ENCODE measurements around the gene PDE11A.
"Not testable (repeated sequence)": the region's sequence is repeated elsewhere in the genome, so short reads cannot be mapped to it uniquely, and the experiment has no call there.

The PDE11A gene

DNA sequence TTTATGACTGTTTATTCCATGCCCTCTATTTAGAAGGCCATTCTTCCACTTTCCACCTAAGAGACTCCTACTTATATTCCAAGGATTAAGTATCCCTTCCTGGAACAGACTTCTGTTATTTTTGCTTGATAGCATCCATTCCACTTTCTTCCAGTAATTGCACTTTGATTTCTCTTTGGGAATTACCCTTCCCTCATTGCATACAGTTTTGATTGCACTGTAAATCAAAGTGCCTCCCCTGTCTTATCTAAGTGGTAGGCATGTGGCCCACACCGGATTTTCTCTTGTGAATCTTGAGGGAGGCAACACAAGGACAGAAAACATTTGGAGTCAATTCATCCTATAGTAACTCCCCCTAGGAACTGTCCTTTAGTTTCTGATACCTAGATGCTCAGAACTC is 120.4 kb downstream of the PDE11A start:
- H3K4me1 Mint-ChIP-seq, result no peaks in the 10 kb centered on the region
- ATAC-seq, result no peak
- no peaks in the 10 kb centered on the region for H3K9me3 Mint-ChIP-seq
- H3K27ac Mint-ChIP-seq, result no peak overlapping the region
- H3K4me3 Mint-ChIP-seq, result no peak overlapping the region
- H3K36me3 Mint-ChIP-seq (ENCODE audit: low read depth), result no peaks in the 10 kb centered on the region
- H3K27me3 Mint-ChIP-seq, result peaks cover 8% of the 10 kb centered on the region
- no peak for DNase-seq

DNA sequence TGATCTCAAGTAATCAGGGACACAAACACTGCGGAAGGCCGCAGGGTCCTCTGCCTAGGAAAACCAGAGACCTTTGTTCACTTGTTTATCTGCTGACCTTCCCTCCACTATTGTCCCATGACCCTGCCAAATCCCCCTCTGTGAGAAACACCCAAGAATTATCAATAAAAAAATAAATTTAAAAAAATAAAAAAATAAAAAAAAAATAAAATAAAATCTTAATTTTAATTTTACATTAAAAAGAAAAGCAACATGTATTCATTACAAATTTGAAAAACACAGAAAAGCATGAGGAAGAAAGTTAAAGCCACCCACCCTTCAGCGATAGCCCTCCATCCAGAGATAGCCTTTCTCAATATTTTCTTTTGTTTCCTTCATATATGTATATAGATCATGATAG is 125.0 kb downstream of the PDE11A start:
- not testable (repeated sequence) for H3K4me1 Mint-ChIP-seq; H3K36me3 Mint-ChIP-seq (ENCODE audit: low read depth); H3K27me3 Mint-ChIP-seq; DNase-seq; ATAC-seq; H3K27ac Mint-ChIP-seq; H3K4me3 Mint-ChIP-seq; H3K9me3 Mint-ChIP-seq

DNA sequence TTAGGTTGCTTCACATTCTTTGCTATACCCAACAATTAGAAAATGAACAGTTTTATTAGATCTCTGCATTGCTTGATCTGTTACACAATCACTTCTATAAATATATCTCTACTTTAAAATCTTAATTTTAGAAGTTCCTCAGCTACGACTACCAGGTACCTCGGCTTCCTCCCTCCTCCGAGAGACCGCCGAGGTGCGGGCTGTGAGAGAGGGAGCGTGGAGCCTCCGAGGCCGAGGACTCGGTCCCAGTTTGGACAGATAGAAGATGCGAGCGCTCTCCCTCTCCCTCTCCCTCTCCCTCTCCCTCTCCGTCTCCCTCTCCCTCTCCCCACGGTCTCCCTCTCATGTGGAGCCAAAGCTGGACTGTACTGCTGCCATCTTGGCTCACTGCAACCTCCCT is 128.0 kb downstream of the PDE11A start:
- not testable (repeated sequence) for H3K4me3 Mint-ChIP-seq; ATAC-seq; DNase-seq; H3K27me3 Mint-ChIP-seq; H3K27ac Mint-ChIP-seq; H3K36me3 Mint-ChIP-seq (ENCODE audit: low read depth); H3K9me3 Mint-ChIP-seq; H3K4me1 Mint-ChIP-seq

DNA sequence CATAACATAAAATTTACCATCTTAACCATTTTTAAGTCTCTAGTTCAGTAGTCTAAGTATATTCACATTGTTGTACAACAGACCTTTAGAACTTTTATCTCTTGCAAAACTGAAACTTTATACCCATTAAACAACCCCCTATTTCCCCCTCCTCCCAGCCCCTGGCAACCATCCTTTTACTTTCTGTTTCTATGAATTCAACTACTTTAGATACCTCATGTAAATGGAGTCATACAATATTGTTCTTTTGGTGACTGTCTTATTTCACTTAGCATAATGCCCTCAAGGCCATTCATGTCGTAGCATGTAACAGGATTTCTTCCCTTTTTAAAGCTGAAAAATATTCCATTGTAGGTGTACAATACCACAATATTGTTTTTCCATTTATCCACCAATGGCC is 129.8 kb downstream of the PDE11A start:
- ATAC-seq, result no peak
- H3K4me3 Mint-ChIP-seq, result no peak overlapping the region
- no peaks in the 10 kb centered on the region for H3K9me3 Mint-ChIP-seq
- no peak for DNase-seq
- H3K27ac Mint-ChIP-seq, result no peak overlapping the region
- H3K27me3 Mint-ChIP-seq, result peaks cover 4% of the 10 kb centered on the region
- no peaks in the 10 kb centered on the region for H3K36me3 Mint-ChIP-seq (ENCODE audit: low read depth)
- H3K4me1 Mint-ChIP-seq, result no peaks in the 10 kb centered on the region

DNA sequence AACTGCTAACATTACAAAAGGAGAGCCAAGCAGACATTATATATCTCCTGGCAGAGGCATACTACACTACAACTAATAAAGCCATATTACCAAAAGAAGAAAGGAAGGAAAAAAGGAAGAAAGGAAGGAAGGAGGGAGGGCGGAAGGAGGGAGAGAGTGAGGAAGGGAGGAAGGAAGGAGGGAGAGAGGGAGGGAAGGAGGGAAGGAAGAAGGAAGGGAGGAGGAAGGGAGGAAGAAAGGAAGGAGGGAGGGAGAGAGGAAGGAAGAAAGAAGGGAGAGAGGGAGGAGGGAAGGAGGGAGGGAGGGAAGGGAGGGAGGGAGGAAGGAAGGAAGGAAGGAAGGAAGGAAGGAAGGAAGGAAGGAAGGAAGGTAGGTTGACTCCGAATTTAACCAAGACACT is 133.4 kb downstream of the PDE11A start:
- no peak for DNase-seq

DNA sequence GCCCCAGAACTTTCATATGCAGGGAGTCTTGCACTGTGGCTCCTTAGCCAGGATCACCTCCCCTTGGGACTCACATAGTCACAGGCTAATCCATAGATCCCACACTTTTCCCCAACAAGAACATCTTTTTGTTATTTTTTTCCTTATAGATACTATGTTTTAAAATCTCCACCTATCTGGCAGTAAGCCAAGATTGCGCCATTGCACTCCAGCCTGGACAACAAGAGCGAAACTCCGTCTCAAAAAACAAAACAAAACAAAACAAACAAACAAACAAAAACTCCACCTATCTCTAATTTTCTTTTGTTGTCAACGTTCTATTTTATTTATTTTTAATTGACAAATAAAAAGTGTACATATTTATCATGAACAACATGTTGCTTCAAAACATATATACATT is 141.7 kb downstream of the PDE11A start:
- DNase-seq (no peak), ATAC-seq (no peak)
- H3K27me3 Mint-ChIP-seq, result peaks cover 5% of the 10 kb centered on the region
- H3K4me3 Mint-ChIP-seq, result no peak overlapping the region
- H3K36me3 Mint-ChIP-seq (ENCODE audit: low read depth), result no peaks in the 10 kb centered on the region
- H3K9me3 Mint-ChIP-seq, result peaks cover 5% of the 10 kb centered on the region
- no peak overlapping the region for H3K27ac Mint-ChIP-seq
- H3K4me1 Mint-ChIP-seq, result no peaks in the 10 kb centered on the region

More for the DNA sequence above, 133.4 kb downstream of the PDE11A start:
- peaks cover 4% of the 10 kb centered on the region for H3K27me3 Mint-ChIP-seq
- ATAC-seq, result no peak
- no peaks in the 10 kb centered on the region for H3K36me3 Mint-ChIP-seq (ENCODE audit: low read depth)
- no peaks in the 10 kb centered on the region for H3K4me1 Mint-ChIP-seq
- no peak overlapping the region for H3K4me3 Mint-ChIP-seq
- H3K9me3 Mint-ChIP-seq, result no peaks in the 10 kb centered on the region
- no peak overlapping the region for H3K27ac Mint-ChIP-seq

DNA sequence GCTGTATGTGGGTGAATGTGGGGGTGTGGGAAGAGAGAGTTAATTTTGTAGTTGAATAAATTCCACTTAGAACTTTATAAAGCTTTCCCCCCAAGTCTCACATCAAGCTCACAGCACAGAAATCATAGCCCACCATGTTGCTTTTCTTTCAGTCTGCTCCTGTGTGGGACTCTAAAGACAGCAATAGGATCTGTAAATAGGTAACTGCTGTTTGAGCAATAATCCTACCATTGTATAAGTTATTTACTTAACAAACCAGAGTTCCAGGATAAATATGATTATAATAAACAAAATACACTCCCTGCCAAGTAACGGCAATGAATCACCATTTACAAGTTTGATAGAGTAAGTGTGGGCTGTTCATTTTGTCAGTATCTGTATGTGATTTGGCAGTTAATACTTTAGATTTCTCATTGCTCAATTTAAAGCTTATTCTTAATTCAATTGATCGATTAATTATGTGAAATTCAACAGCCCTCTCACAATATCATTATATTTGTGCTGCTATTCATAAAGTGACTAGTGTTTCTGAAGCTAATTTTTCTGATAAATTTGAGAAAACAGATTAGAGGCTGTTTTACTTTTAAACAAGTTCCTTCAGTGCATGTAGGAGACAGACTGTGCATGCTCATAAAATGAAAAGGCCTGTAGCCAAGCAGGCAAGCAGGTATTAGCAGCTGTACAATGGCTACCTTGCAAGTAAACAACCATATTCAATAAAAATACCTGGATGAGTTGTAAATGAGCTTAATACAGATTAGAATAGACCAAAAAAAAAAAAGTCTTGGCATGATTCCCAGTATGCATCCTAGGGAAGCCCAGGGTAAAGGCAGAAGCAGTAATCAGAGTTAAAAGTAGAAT is 142.7 kb downstream of the PDE11A start:
- Mint-ChIP-seq H3K4me3 (no peak overlapping the region), H3K27ac (no peak overlapping the region), H3K9me3 (peaks cover 5% of the 10 kb centered on the region), H3K36me3 (ENCODE audit: low read depth) (no peaks in the 10 kb centered on the region), H3K4me1 (no peaks in the 10 kb centered on the region), H3K27me3 (peaks cover 5% of the 10 kb centered on the region)
- DNase-seq (no peak), ATAC-seq (no peak)

DNA sequence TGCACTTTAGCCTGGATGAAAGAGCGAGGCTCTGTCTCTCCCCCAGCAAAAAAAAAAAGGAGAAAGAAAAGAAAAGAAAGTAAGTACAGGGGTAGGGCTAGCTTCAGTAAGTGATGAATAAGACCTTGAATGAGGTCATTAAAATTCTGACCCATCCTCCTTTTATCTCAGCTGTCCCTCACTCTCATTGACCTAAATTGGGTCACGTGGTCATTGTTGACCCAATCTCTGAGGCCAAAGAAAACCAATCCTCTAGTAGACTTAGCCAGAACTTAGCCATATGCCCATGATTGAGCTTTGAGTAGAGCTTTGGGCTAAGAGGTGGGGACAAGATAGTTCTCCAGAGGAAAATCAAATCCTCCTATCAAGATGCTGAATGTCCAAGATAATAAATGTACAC is 149.3 kb downstream of the PDE11A start:
- no peak for ATAC-seq
- peaks cover 2% of the 10 kb centered on the region for H3K27me3 Mint-ChIP-seq
- H3K36me3 Mint-ChIP-seq (ENCODE audit: low read depth), result no peaks in the 10 kb centered on the region
- no peak overlapping the region for H3K27ac Mint-ChIP-seq
- H3K4me3 Mint-ChIP-seq, result no peak overlapping the region
- no peaks in the 10 kb centered on the region for H3K4me1 Mint-ChIP-seq
- no peaks in the 10 kb centered on the region for H3K9me3 Mint-ChIP-seq
- DNase-seq, result no peak

DNA sequence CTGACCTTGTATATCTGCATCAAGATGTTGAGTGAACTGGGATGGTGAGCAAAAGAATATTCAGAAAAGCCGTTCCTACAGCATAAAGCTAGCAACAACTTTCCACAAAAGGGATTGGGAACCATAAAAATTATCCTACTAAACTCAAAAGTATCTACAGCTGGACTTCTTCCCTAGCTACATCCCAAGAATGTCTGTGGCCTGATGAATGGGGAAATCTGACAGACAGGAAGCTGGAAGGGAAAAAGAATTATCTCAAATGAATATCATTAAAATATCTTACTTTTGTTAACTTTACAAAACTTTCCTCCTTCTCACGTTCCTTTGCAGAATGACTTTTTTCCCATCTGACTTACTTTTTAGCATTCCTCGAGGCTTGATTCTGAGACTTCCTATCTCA is 150.9 kb downstream of the PDE11A start:
- H3K9me3 Mint-ChIP-seq, result no peaks in the 10 kb centered on the region
- no peaks in the 10 kb centered on the region for H3K36me3 Mint-ChIP-seq (ENCODE audit: low read depth)
- H3K4me3 Mint-ChIP-seq, result no peak overlapping the region
- H3K27ac Mint-ChIP-seq, result no peak overlapping the region
- DNase-seq, result no peak
- no peaks in the 10 kb centered on the region for H3K4me1 Mint-ChIP-seq
- H3K27me3 Mint-ChIP-seq, result peaks cover under 1% of the 10 kb centered on the region
- no peak for ATAC-seq

DNA sequence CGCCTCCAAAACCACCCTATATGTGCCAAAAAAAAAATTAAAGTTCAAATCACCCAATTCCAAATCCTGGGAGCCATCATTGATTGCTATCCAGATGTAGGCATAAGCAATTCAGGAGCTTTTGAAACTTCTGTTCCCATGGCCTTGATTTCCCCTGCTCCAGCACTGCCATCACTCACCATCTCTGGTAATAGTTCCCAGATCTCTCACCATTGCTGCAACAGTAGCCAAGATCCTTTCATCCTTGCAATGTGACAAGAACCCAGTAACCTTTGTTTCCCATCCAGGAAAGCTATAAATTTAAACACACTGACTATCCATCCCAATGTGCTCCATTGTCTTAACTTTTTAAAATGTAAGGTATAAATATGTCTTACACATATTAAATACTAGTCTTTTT is 155.4 kb downstream of the PDE11A start:
- no peaks in the 10 kb centered on the region for H3K4me1 Mint-ChIP-seq
- H3K4me3 Mint-ChIP-seq, result no peak overlapping the region
- H3K36me3 Mint-ChIP-seq (ENCODE audit: low read depth), result no peaks in the 10 kb centered on the region
- DNase-seq, result no peak
- no peak for ATAC-seq
- H3K27me3 Mint-ChIP-seq, result peaks cover 3% of the 10 kb centered on the region
- H3K27ac Mint-ChIP-seq, result no peak overlapping the region
- no peaks in the 10 kb centered on the region for H3K9me3 Mint-ChIP-seq

DNA sequence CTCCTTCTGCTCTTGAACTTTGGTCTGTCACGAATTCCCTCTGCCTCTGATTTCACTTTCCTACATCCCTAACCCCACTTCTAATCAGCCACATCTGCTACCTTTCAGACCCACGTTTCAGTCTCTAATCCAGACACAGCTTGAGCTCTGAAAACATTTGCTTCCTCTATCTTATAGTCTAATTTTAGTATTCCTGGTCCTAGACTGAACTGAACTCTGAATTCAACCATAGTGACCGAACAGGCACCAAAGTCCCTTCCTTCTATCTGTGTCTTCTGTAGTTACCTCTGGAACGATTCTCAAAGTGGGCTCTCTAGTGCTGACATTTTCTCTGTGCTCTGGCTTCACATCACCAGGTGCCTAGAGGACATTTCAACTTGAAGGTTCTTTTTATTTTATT is 156.2 kb downstream of the PDE11A start:
- no peaks in the 10 kb centered on the region for H3K9me3 Mint-ChIP-seq
- no peaks in the 10 kb centered on the region for H3K36me3 Mint-ChIP-seq (ENCODE audit: low read depth)
- ATAC-seq, result no peak
- no peaks in the 10 kb centered on the region for H3K4me1 Mint-ChIP-seq
- DNase-seq, result no peak
- no peak overlapping the region for H3K4me3 Mint-ChIP-seq
- peaks cover 3% of the 10 kb centered on the region for H3K27me3 Mint-ChIP-seq
- H3K27ac Mint-ChIP-seq, result no peak overlapping the region

DNA sequence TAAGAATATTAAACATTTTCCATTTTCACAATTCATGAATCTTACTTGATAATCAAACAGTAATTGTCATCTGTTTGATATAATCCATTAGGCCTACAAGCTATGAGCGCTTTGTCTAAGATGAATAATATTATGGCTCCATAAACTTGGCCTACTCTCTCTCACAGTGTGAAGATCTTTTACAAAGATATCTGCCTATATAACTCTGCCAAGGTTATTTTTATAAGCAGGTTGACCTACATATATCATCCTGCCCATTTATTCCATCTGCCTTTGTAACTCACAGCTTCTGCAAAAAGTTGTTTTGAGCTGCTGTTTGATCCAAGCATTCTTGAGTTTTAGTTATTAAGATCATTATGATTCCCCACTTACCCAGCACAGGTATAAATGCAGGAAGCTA is 158.3 kb downstream of the PDE11A start:
- H3K4me1 Mint-ChIP-seq, result no peaks in the 10 kb centered on the region
- H3K4me3 Mint-ChIP-seq, result no peak overlapping the region
- no peak for ATAC-seq
- no peaks in the 10 kb centered on the region for H3K9me3 Mint-ChIP-seq
- H3K27me3 Mint-ChIP-seq, result peaks cover 3% of the 10 kb centered on the region
- DNase-seq, result no peak
- no peaks in the 10 kb centered on the region for H3K36me3 Mint-ChIP-seq (ENCODE audit: low read depth)
- H3K27ac Mint-ChIP-seq, result no peak overlapping the region

DNA sequence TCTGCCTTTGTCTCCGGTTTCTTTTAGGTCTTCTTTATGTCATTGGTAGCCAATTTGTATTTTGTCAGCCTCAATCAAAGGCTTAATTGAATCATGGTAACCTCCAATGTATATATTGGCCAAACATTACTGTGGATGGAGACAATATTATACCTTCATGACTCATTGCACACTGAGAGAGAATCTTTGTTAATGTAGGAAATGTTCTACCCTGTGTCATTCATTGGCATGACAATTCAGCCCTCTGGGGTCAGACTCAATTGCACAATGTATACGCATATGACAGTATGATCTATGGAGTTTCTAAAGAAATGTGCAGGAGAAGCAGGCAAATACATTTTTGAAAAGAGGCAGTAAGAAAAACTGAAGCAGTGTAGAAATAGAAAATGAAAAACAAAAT is 162.6 kb downstream of the PDE11A start:
- Mint-ChIP-seq H3K27me3 (peaks cover under 1% of the 10 kb centered on the region), H3K9me3 (no peaks in the 10 kb centered on the region), H3K27ac (no peak overlapping the region), H3K36me3 (ENCODE audit: low read depth) (no peaks in the 10 kb centered on the region), H3K4me3 (no peak overlapping the region), H3K4me1 (peaks cover 3% of the 10 kb centered on the region)
- ATAC-seq (no peak), DNase-seq (no peak)

DNA sequence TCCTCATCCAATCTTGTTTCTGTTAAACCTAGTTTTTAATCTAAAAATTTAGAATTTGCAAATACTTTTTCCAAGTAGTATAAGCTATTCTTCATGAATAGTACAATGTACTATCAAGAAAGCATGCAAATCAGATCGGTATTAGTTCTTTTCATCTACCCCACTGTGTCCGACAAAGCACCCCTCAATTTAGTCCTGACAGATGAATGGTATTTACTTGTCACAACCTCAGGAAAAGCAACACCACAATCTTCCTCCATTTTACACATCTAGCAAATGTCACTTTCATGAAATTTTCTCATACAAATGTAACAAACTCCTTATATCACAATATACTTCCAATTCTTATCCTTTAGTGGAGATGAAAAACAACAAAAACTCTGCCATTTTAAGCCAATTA is 163.8 kb downstream of the PDE11A start:
- peaks cover 3% of the 10 kb centered on the region for H3K4me1 Mint-ChIP-seq
- no peak overlapping the region for H3K27ac Mint-ChIP-seq
- H3K36me3 Mint-ChIP-seq (ENCODE audit: low read depth), result no peaks in the 10 kb centered on the region
- no peaks in the 10 kb centered on the region for H3K9me3 Mint-ChIP-seq
- no peak overlapping the region for H3K4me3 Mint-ChIP-seq
- no peak for DNase-seq
- no peak for ATAC-seq
- H3K27me3 Mint-ChIP-seq, result no peaks in the 10 kb centered on the region

DNA sequence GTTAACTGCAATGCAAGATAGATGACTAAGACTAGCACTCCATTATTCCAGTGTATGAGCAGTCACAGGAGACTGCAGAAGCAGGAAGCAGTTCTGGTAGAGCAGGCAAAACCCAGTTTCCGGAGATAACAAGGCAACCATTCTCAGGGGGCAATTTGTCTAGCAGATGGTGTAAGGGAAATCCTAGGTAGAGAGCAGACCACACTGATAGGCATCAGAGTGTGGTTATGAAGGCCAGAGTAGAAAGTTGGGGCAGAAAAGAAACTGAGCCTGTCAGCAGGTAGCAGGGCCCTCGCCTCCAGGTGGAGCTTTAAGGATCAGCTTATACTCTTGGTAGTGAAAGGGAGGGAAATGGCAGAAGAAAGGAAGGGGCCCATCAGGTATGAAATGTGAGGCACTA is 164.4 kb downstream of the PDE11A start:
- Mint-ChIP-seq H3K9me3 (no peaks in the 10 kb centered on the region), H3K36me3 (ENCODE audit: low read depth) (no peaks in the 10 kb centered on the region), H3K27me3 (no peaks in the 10 kb centered on the region), H3K27ac (no peak overlapping the region), H3K4me3 (no peak overlapping the region), H3K4me1 (peaks cover 3% of the 10 kb centered on the region)
- DNase-seq (no peak), ATAC-seq (no peak)

Measured in activated naive CD8-positive, alpha-beta T cell treated with anti-CD3 and anti-CD28 coated beads, Interleukin-2, amount 50 U/mL, for 24 hours (primary cell).